GM19043 (cell line): ENCODE results near the gene ST7L.
"Not testable (repeated sequence)": the region's sequence is repeated elsewhere in the genome, so short reads cannot be mapped to it uniquely, and the experiment has no call there.

Source experiments
- ATAC-seq: cut with Tn5 transposase; IDR thresholded peaks from one replicate; pipeline ENCODE4 v1.9.1; 2021; ENCODE audit warnings: low read depth; ENCODE audit not compliant: unreplicated experiment

Gene ST7L

GRCh38 chr1:112504001-112504660 lies 114.8 kb downstream of the ST7L start:
- ATAC-seq = no peak

GRCh38 chr1:112502826-112503225 lies 116.1 kb downstream of the ST7L start:
- no peak for ATAC-seq

GRCh38 chr1:112501810-112502641 lies 116.9 kb downstream of the ST7L start:
- ATAC-seq = no peak

- ATAC-seq = no peak
These were observed 122.7 kb downstream of the ST7L start for GRCh38 chr1:112496290-112496689.

- no peak for ATAC-seq
These were observed 125.6 kb downstream of the ST7L start for GRCh38 chr1:112493351-112493750.

GRCh38 chr1:112492076-112492475 lies 126.9 kb downstream of the ST7L start:
- no peak for ATAC-seq

GRCh38 chr1:112488141-112488540 lies 130.8 kb downstream of the ST7L start:
- ATAC-seq = no peak

- ATAC-seq = not testable (repeated sequence)
These were observed 131.3 kb downstream of the ST7L start for GRCh38 chr1:112487686-112488085.

- not testable (repeated sequence) for ATAC-seq
These were observed 132.9 kb downstream of the ST7L start for GRCh38 chr1:112486063-112486462.

- ATAC-seq = no peak
These were observed 140.6 kb downstream of the ST7L start for GRCh38 chr1:112478314-112478713.

GRCh38 chr1:112477550-112477949 lies 141.4 kb downstream of the ST7L start:
- ATAC-seq = no peak
